Loucy (cell line): ENCODE results near the gene HMGB2.

ENCODE experiments used
- CTCF ChIP-seq: fragments of 200-600 bp; sonication (generic); conservative IDR thresholded peaks from 2 replicates; pipeline ENCODE4 v1.5.1; 2014; ENCODE audit warnings: mild to moderate bottlenecking, antibody characterized with exemption, low read length
- EZH2phosphoT487 ChIP-seq: fragments of 200-600 bp; IDR thresholded peaks from 2 replicates; pipeline ENCODE4 v1.6.1; 2018; ENCODE audit warnings: antibody characterized with exemption, mild to moderate bottlenecking, moderate library complexity, borderline replicate concordance

DNA sequence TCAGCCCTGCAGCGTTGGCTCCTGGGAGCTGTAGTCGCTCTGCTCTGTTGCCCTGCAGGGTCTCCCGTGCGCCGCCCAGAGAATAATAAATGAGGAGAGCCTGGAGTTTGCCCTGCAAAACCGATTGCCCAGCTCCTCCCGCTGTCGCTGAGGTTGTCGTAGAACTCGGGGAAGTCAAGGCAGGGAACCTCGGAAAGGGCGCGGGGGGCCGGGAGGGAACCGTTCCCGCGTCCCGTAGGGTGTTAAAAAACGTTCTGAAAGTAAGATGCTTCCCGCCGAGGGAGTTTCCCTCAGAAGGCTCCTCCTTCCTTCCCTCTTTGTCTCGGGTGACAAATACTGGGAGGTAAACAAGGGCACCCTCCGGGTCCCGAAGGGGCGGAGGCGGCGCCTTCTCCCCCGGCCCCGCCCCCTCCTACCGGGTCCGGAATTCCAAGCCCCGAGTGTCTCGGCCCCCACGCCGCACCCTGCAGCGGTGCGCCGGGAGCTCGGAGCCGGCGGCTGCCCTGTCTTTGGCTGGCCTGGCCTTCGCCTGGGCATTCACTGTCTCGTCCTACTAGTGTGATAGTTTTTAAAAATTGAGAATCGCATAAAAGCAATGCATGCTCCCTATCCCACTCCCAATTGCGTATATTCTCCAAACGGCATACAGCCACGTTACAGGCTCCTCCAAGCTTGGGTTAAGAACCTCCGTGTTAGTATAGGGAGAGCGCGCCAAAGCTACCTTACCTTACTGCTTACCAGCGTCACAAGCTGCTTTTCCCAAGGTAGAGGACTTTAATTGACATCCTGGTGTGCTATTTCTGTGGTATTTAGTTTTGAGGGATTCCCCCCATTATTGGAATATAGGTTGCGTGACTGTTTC, 964 bp upstream of the HMGB2 start:
- TF ChIP-seq CTCF (no peak), EZH2phosphoT487 (no peak)
